ENCODE results near the gene SLC12A7.

GRCh38 chr5:1002271-1002546, 109.7 kb downstream of the SLC12A7 start:
- TF ChIP-seq CTCF (IDR thresholded peaks at IDR 0.05) (no peak), POLR2A (IDR thresholded peaks at IDR 0.05) (no peak)

All from testis (tissue), 2 donors.